Epithelial cell of proximal tubule (primary cell): ENCODE data around the gene AMOTL2. TPM values are rescaled to one million over a fixed set of nuclear protein-coding genes. Genes with fewer than 3 reads are reported as not detected.

ENCODE experiments used
- DNase-seq: peaks from one replicate; pipeline ENCODE4 v3.0.0-alpha.2; 2011; ENCODE audit warnings: low read depth
- H3K4me3 ChIP-seq: 2 replicates; pipeline ENCODE4 v1.5.1; 2011; ENCODE audit warnings: low read depth, mild to moderate bottlenecking, low read length
- total RNA-seq: library from RNA; depleted of rRNA; stranded (reverse); fragments of >200 nt; gene quantifications from 2 replicates; pipeline ENCODE4 v1.2.3, GENCODE V29; 2015
- TF ChIP-seq, protein P1 (sequence below): conservative IDR thresholded peaks from 2 replicates; pipeline ENCODE4 v1.5.1; 2012; ENCODE audit warnings: low read depth, mild to moderate bottlenecking, low read length

Gene AMOTL2
- total RNA-seq, 1 donor from 2014 or later = 98.7 TPM

DNA sequence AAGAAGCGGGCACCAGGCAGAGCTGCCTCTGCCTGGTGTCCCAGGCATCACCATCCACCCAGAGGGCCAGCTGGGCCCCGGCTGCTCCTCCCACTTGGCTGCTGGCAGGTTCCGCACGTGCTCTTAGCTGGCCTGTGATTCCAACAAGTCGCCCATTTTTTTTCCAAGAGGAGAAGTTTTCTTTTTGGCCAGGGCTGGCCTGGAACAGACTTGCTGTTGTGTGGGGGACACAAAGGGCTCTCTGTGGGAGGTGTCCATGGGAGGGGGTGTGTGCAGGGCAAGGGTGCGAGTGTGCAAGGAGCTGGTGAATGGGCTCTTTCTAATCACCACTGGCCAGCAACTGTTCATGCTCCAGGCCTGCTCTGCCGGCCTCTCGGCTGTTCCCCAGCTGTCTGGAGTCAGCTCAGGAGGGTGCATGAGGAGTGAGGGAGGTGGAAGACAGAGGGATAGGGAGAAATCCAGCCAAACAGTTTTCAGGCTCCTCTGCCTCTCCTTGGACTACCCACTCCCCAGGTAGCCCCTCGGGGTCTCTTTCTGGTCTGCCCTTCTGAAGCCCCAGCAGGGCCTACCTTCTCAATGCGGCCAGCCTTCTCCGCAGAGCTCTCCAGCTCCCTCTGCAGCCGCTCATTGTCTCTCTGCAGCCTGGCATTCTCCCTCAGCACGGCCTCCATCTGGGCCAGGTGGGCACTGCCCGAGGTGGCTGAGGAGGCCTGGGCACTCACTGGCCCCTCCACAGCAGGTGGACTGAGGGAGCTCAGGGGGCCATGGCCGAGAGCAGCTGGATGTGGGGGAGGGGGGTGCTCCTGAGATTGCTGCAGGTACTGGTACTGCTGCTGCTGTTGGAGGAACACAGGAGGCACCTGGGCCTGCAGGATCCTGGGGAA lies 7.1 kb downstream of the AMOTL2 start:
- H3K4me3 ChIP-seq = no peak overlapping the region
- no peak for DNase-seq
- TF ChIP-seq, protein P1, sequence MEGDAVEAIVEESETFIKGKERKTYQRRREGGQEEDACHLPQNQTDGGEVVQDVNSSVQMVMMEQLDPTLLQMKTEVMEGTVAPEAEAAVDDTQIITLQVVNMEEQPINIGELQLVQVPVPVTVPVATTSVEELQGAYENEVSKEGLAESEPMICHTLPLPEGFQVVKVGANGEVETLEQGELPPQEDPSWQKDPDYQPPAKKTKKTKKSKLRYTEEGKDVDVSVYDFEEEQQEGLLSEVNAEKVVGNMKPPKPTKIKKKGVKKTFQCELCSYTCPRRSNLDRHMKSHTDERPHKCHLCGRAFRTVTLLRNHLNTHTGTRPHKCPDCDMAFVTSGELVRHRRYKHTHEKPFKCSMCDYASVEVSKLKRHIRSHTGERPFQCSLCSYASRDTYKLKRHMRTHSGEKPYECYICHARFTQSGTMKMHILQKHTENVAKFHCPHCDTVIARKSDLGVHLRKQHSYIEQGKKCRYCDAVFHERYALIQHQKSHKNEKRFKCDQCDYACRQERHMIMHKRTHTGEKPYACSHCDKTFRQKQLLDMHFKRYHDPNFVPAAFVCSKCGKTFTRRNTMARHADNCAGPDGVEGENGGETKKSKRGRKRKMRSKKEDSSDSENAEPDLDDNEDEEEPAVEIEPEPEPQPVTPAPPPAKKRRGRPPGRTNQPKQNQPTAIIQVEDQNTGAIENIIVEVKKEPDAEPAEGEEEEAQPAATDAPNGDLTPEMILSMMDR = peak; percentile 29

DNA sequence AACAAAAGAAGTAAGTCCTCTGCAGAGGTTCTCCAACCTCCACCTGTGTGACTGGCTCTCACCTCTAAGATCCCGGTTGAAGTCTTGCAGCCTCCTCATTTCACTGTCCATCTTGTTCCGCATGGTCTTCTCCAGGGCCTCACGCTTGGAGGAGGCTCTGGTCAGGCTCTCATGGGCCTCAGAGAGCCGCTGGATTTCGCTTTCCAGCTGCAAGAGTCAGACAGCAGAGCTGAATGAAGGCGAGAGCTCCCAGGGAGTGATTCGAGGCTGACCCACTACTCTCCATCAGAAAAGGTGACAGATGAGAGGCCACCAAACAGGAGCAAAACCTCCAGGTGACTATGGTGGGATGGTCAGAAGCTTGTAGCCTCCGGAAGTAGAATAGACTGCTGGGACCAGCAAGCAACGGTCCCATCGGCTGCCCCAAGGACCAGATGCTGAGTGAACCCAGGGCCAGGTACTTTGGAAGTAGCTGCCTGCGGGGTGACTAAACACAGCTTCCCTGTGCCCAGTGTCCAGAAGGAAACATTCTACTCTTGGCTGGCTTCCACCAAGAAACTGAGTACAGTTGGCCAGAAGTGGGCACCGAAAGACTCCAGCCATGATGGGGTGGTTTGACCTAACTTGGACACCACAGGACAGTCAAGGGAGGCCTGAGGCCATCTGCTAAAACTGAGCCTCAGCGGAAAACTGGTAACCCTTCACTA lies 7.9 kb downstream of the AMOTL2 start:
- TF ChIP-seq, protein P1 = no peak
- H3K4me3 ChIP-seq = no peak overlapping the region
- no peak for DNase-seq

DNA sequence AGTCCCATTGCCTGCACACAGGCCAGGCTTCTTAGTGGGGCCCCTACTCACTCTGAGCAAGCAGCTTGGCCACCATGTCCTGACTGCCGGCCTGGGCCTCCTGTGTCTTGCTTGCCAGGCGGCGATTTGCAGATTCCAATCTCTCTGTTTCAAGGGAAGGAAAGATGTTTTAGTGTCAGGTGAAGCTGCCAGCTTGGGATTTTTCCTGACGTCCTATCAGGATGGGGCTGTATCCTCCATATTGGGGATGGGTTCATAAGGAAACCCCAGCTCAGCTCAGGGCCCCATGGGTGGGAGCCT lies 8.5 kb downstream of the AMOTL2 start:
- no peak overlapping the region for H3K4me3 ChIP-seq
- TF ChIP-seq, protein P1 = no peak
- no peak for DNase-seq

DNA sequence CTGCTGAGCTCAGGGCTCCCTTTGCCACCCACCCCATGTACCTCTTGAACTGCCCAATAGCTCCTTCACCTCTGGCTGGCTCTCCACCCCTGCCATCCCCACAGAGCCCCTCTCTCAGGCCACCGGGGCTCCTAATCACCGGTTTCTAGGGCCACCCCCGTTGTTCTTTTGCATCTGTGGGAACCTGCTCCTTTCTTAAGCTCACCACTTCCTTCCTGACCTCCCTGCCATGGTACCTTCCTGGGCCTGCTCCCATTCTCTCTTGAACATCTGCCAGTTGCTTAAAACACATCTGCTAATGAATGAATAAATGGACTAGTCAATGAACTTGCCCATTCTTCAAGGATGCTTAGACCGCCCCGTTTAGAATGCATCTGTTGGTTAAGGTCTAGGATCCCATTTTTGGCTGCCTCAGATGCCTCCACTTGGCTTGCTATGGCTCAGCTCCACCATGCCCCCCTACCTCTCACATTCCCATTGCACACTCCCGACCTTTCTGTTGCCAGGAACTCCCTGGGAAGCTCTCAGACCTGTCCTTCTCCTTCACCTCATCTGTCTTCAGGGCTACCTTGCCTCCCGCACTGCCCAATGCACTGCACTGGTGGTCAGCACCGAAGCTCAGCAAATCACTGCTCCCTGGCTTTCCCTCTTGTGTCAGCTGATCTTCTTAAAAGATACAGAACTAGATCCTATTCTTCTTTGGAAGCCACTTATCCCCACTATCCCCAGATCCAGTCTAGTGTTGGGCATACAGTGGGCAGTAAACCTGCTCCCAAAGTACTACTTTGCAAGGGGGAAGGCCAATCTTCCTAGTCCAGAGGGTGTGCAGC lies 9.1 kb downstream of the AMOTL2 start:
- no peak overlapping the region for H3K4me3 ChIP-seq
- TF ChIP-seq, protein P1 = no peak
- DNase-seq = no peak

DNA sequence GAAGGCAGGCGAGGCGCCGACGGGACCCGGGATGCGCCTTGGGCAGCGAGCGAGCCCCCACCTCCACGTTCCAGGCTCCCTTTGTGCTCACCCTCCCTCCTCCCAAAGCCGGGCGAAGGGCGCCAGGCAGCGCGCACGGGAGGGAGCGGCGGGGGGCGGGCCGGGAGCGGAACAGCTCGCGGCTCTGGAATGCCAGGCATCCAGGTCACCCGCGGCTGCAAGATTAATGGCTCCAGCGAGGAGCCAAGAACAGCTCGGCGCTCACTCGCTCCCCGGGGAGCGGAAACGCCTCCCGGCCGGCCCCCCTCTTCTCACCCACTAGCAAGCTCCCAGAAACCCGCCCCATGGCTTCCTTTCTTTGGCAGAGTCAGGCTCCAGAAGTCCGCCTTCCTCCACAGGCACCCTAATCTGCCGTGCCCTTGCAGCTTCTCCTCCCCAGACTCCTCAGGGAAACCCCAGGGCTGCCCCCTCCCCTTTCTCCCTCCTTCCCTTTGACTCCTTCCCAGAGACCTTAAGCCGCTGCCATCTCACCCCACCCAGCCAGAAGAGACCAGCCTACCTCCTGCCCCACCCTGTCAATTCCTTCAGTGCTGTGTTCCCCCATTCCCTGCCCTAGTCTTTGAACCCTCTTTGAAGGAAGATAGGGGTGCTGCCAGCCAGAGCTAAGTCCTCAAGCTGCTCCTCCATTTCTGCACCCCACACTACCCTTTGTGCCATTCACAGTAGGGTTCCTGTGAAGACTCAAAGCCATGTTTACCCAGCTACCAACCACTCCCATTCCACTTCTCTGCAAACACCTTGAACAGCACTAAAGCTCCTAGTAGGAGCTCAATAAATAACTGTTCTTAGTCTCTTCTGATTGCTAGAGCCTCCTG lies 9.9 kb downstream of the AMOTL2 start:
- peak; percentile 39 for DNase-seq
- peak overlapping the region; percentile 37 for H3K4me3 ChIP-seq
- TF ChIP-seq, protein P1 = no peak

DNA sequence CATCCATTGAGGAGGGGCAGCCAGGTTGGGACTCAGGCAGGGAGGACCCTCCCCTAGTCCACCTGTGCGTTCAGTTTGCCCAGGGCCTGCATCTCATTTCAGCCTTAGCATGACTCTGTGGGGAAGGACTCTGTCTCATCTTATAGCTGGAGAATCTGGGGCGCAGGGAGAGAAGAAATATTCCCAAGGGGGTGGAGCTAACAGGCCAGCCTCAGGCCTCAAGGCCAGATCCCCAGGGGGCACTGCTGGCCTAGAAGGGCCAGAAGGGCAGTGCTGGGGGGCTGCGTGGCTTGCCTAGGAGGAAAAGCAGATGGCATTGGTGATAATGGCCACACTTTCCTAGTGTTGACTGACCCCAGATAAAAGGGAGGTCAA lies 10.9 kb downstream of the AMOTL2 start:
- H3K4me3 ChIP-seq = no peak overlapping the region
- TF ChIP-seq, protein P1 = no peak

More for the DNA sequence above, 10.9 kb downstream of the AMOTL2 start:
- DNase-seq = no peak
